Panc1 (cell line): ENCODE data around the gene ZNF462.

Experiments
- CTCF ChIP-seq: fragments of 450-650 bp; IDR thresholded peaks from 2 replicates; pipeline ENCODE4 v1.5.1; 2017; ENCODE audit warnings: mild to moderate bottlenecking
- POLR2AphosphoS5 ChIP-seq: IDR thresholded peaks from 2 replicates; pipeline ENCODE4 v1.6.1; 2012; ENCODE audit warnings: mild to moderate bottlenecking, low read depth, low read length, moderate library complexity

GRCh38 chr9:106874652-106875051 lies 11.7 kb downstream of the ZNF462 start:
- no peak for TF ChIP-seq CTCF
- TF ChIP-seq POLR2AphosphoS5 = no peak
